CD14-positive monocyte (primary cell): ENCODE results near the gene F7. TPM values are rescaled to one million over a fixed set of nuclear protein-coding genes. Genes with fewer than 3 reads are reported as not detected.

ENCODE experiments used
- DNase-seq, 3 donors: peaks; one replicate each; pipeline ENCODE4 v3.0.0-alpha.2; 2011 to 2022
- H2AFZ ChIP-seq: 2 replicates; pipeline ENCODE4 v1.6.0; 2012; ENCODE audit warnings: mild to moderate bottlenecking, low read depth, low read length, inconsistent platforms; ENCODE audit not compliant: insufficient read depth, poor library complexity, severe bottlenecking
- H3K27ac ChIP-seq, 2 donors: 1 replicate in 1 of 2; 2 replicates in 1 of 2; pipeline ENCODE4 v1.5.1; 2012 to 2013; ENCODE audit warnings: low read length in 2 of 2, control low read depth in 1 of 2, inconsistent platforms in 1 of 2, low read depth in 1 of 2, mild to moderate bottlenecking in 1 of 2
- H3K27me3 ChIP-seq, 2 donors: one replicate each; pipeline versions ENCODE4 v1.6.0 to v1.6.1; 2011 to 2013; ENCODE audit warnings: low read length in 2 of 2; ENCODE audit not compliant: control insufficient read depth in 2 of 2, insufficient read depth in 2 of 2
- H3K36me3 ChIP-seq, 2 donors: replicated peaks in 1 of 2; 1 replicate in 1 of 2; 2 replicates in 1 of 2; pipeline versions ENCODE4 v1.5.1 to v1.6.1; 2012 to 2013; ENCODE audit warnings: low read length in 2 of 2, control low read depth in 1 of 2, inconsistent platforms in 1 of 2, mild to moderate bottlenecking in 1 of 2; ENCODE audit not compliant: insufficient read depth in 2 of 2, control insufficient read depth in 1 of 2
- H3K4me1 ChIP-seq, 2 donors: 1 replicate in 1 of 2; 2 replicates in 1 of 2; pipeline versions ENCODE4 v1.5.1 to v1.6.1; 2012 to 2013; ENCODE audit warnings: low read length in 2 of 2, control low read depth in 1 of 2, inconsistent platforms in 1 of 2, mild to moderate bottlenecking in 1 of 2, moderate library complexity in 1 of 2; ENCODE audit not compliant: insufficient read depth in 2 of 2, control insufficient read depth in 1 of 2
- H3K4me2 ChIP-seq: replicated peaks from 2 replicates; pipeline ENCODE3; 2012; ENCODE audit warnings: low read length, moderate library complexity, mild to moderate bottlenecking; ENCODE audit not compliant: poor library complexity, severe bottlenecking; ENCODE audit errors: extremely low read depth
- H3K4me3 ChIP-seq, 3 experiments: fragments of 200-600 bp in 1 of 3; sonication (generic) in 1 of 3; replicated peaks in 1 of 3; 1 replicate in 2 of 3; 2 replicates in 1 of 3; pipeline ENCODE4 v1.5.1; 2011 to 2013; ENCODE audit warnings: low read length in 3 of 3, mild to moderate bottlenecking in 3 of 3, control low read depth in 2 of 3, low read depth in 2 of 3, inconsistent platforms in 1 of 3, moderate library complexity in 1 of 3
- H3K79me2 ChIP-seq: 2 replicates; pipeline ENCODE4 v1.6.0; 2012; ENCODE audit warnings: mild to moderate bottlenecking, control low read depth, inconsistent platforms, low read length, moderate library complexity; ENCODE audit not compliant: insufficient read depth
- H3K9ac ChIP-seq: 2 replicates; pipeline ENCODE4 v1.6.0; 2017; ENCODE audit warnings: low read length, mild to moderate bottlenecking; ENCODE audit not compliant: insufficient read depth, poor library complexity, severe bottlenecking
- H3K9me3 ChIP-seq, 2 donors: replicated peaks in 1 of 2; 1 replicate in 1 of 2; 2 replicates in 1 of 2; pipeline versions ENCODE4 v1.5.1 to v1.6.1; 2012 to 2013; ENCODE audit warnings: low read length in 2 of 2, control low read depth in 1 of 2; ENCODE audit not compliant: control insufficient read depth in 1 of 2, insufficient read depth in 1 of 2
- H4K20me1 ChIP-seq: 2 replicates; pipeline ENCODE4 v1.6.0; 2012; ENCODE audit warnings: mild to moderate bottlenecking, low read length, control low read depth, moderate library complexity; ENCODE audit not compliant: insufficient read depth
- H3K27ac Mint-ChIP-seq, 7 donors: one replicate each; pipeline ENCODE4 v1.8.0; 2020; ENCODE audit warnings: mild to moderate bottlenecking in 7 of 7, mixed read lengths in 7 of 7, moderate library complexity in 6 of 7, inconsistent platforms in 2 of 7
- H3K27me3 Mint-ChIP-seq, 3 donors: one replicate each; pipeline ENCODE4 v1.8.0; 2021 to 2022; ENCODE audit warnings: low read depth in 3 of 3, mild to moderate bottlenecking in 3 of 3, mixed read lengths in 3 of 3, moderate library complexity in 3 of 3, inconsistent platforms in 1 of 3
- H3K36me3 Mint-ChIP-seq, 2 donors: one replicate each; pipeline ENCODE4 v1.8.0; 2020; ENCODE audit warnings: mixed read lengths in 2 of 2, inconsistent platforms in 1 of 2, mild to moderate bottlenecking in 1 of 2
- H3K4me1 Mint-ChIP-seq: one replicate; pipeline ENCODE4 v1.8.0; 2020; ENCODE audit warnings: mild to moderate bottlenecking, mixed read lengths
- H3K4me3 Mint-ChIP-seq, 2 donors: one replicate each; pipeline ENCODE4 v1.8.0; 2020; ENCODE audit warnings: mild to moderate bottlenecking in 2 of 2, mixed read lengths in 2 of 2, moderate library complexity in 1 of 2
- H3K9me3 Mint-ChIP-seq, 7 donors: one replicate each; pipeline ENCODE4 v1.8.0; 2020 to 2022; ENCODE audit warnings: mixed read lengths in 7 of 7, mild to moderate bottlenecking in 6 of 7, moderate library complexity in 6 of 7, inconsistent platforms in 2 of 7
- WGBS: methylation state at CpG from one replicate; pipeline ENCODE4 v1.1.5; 2013; ENCODE audit warnings: missing lambda C conversion rate; ENCODE audit not compliant: insufficient coverage; 5-methylcytosine and 5-hydroxymethylcytosine counted together
- intact Hi-C, 2 donors: fragments of 100-400 bp; cut with micrococcal nuclease; formaldehyde crosslinking; loops; one replicate each; pipeline versions ENCODE4 v1.15.0 to v1.15.1; 2023
- polyA plus RNA-seq, 3 donors: library from polyadenylated mRNA; depleted of rRNA in 1 of 3; unstranded in 2 of 3; stranded (reverse) in 1 of 3; fragments of 300-500 nt in 2 of 3; fragments of >200 nt in 1 of 3; fragmentation: Illumina TruSeq in 2 of 3; gene quantifications; 1 replicate in 2 of 3; 2 replicates in 1 of 3; pipeline ENCODE4 v1.2.3, GENCODE V29; 2012 to 2021
- TF ChIP-seq, protein P1 (sequence below): fragments of 200-600 bp; IDR thresholded peaks from one replicate; pipeline ENCODE4 v1.8.0; 2022; ENCODE audit warnings: antibody characterized with exemption, mild to moderate bottlenecking

The F7 gene
- polyA plus RNA-seq, 3 donors = not detected

- no peaks in the 10 kb centered on the region for H3K79me2 ChIP-seq
- intact Hi-C loops = no loop called here
- DNase-seq = no peak
- no peak overlapping the region for H3K4me2 ChIP-seq
- H2AFZ ChIP-seq = no peak overlapping the region
- no peaks in the 10 kb centered on the region for H3K4me1 ChIP-seq
- peaks cover 7 to 28% (median 18%) of the 10 kb centered on the region in 3 donors for H3K27me3 Mint-ChIP-seq
- TF ChIP-seq, protein P1, sequence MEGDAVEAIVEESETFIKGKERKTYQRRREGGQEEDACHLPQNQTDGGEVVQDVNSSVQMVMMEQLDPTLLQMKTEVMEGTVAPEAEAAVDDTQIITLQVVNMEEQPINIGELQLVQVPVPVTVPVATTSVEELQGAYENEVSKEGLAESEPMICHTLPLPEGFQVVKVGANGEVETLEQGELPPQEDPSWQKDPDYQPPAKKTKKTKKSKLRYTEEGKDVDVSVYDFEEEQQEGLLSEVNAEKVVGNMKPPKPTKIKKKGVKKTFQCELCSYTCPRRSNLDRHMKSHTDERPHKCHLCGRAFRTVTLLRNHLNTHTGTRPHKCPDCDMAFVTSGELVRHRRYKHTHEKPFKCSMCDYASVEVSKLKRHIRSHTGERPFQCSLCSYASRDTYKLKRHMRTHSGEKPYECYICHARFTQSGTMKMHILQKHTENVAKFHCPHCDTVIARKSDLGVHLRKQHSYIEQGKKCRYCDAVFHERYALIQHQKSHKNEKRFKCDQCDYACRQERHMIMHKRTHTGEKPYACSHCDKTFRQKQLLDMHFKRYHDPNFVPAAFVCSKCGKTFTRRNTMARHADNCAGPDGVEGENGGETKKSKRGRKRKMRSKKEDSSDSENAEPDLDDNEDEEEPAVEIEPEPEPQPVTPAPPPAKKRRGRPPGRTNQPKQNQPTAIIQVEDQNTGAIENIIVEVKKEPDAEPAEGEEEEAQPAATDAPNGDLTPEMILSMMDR = no peak
- no peaks in the 10 kb centered on the region for H3K4me1 Mint-ChIP-seq
- 30% methylated on average over 66 of the region's 73 CpGs for WGBS
- no peak overlapping the region for H3K27ac Mint-ChIP-seq
- no peak overlapping the region for H3K27ac ChIP-seq
- H3K27me3 ChIP-seq = peaks cover 10 to 28% of the 10 kb centered on the region in 2 donors
- peaks cover 13 to 17% of the 10 kb centered on the region in 2 donors for H3K9me3 ChIP-seq
- H3K9me3 Mint-ChIP-seq = peaks cover 0 to 15% (median 12%) of the 10 kb centered on the region in 7 donors
- no peak overlapping the region for H3K9ac ChIP-seq
- no peaks in the 10 kb centered on the region for H4K20me1 ChIP-seq
- H3K36me3 ChIP-seq = no peaks in the 10 kb centered on the region
- no peaks in the 10 kb centered on the region for H3K36me3 Mint-ChIP-seq
- H3K4me3 ChIP-seq = no peak overlapping the region
- H3K4me3 Mint-ChIP-seq = peak overlapping the region; percentile 16 to 80
These were observed 3.8 kb downstream of the F7 start for GRCh38 chr13:113109151-113110047.

DNA sequence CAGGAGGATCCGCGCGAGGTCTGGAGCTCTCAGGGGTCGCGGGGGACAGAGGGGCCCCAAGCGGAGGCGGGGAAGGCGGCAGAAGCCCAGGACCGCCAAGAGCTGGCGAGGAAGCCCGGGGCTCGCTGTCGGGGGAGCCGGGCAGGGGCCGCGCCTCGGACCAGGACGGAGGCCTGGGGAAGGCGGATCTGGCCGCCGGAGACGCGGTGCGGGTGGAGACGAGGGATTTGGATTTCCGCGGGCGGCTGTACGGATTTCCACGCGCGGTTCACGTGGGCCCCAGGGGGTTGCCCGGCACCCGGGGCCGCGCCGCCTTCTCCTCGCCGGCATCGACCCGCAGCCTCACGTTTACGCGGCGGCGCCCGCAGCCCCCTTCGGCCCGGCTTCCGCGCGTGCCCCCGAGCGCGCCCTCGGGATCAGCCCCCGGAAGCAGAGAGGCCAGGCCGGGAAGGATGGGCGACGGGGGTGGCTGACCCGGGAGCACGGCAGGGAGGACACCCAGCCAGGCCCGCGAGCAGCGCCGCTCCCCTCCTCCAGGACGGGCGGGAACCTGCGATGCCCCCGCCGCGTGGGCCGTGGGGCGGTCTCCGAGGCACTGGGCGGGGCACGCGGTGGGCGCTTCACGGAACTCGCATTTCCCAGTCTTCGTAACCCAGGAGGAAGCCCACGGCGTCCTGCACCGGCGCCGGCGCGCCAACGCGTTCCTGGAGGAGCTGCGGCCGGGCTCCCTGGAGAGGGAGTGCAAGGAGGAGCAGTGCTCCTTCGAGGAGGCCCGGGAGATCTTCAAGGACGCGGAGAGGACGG is 4.7 kb downstream of the F7 start:
- no peaks in the 10 kb centered on the region for H3K36me3 Mint-ChIP-seq
- H3K36me3 ChIP-seq = no peaks in the 10 kb centered on the region

More for the DNA sequence above, 4.7 kb downstream of the F7 start:
- no peak overlapping the region for H3K27ac ChIP-seq
- peaks cover 10 to 28% of the 10 kb centered on the region in 2 donors for H3K27me3 ChIP-seq
- peaks cover 7 to 28% (median 20%) of the 10 kb centered on the region in 3 donors for H3K27me3 Mint-ChIP-seq
- peaks cover 13 to 17% of the 10 kb centered on the region in 2 donors for H3K9me3 ChIP-seq
- H2AFZ ChIP-seq = no peak overlapping the region
- H3K9me3 Mint-ChIP-seq = peaks cover 0 to 15% (median 12%) of the 10 kb centered on the region in 7 donors
- no peaks in the 10 kb centered on the region for H3K4me1 Mint-ChIP-seq
- peak overlapping the region; percentile 26 for H3K4me2 ChIP-seq
- intact Hi-C loops = no loop called here
- no peak overlapping the region for H3K27ac Mint-ChIP-seq
- TF ChIP-seq, protein P1 = no peak
- H3K4me1 ChIP-seq = no peaks in the 10 kb centered on the region
- no peaks in the 10 kb centered on the region for H4K20me1 ChIP-seq
- no peak overlapping the region for H3K4me3 ChIP-seq
- 1% methylated on average over 99 of the region's 99 CpGs for WGBS
- no peak overlapping the region for H3K9ac ChIP-seq
- peak overlapping the region in 1 of 2 donors; percentile 63 for H3K4me3 Mint-ChIP-seq
- DNase-seq = no peak
- no peaks in the 10 kb centered on the region for H3K79me2 ChIP-seq
